Left lung (tissue), 10 donors: ENCODE data around the gene EIF6. TPM values are rescaled to one million over a fixed set of nuclear protein-coding genes. Genes with fewer than 3 reads are reported as not detected.

Experiments
- ATAC-seq: fragments of 200-7000 bp; cut with Tn5 transposase; one replicate; pipeline ENCODE4 v1.9.1; 2020; ENCODE audit warnings: moderate library complexity
- DNase-seq, 4 donors: peaks; one replicate each; pipeline ENCODE4 v3.0.0-alpha.2; 2013 to 2020
- H3K27ac ChIP-seq, 2 donors: fragments of 200-600 bp; sonication (generic) in 1 of 2; one replicate each; pipeline versions ENCODE4 v1.5.0 to v1.8.0; 2020 to 2021
- H3K27me3 ChIP-seq, 2 donors: fragments of 200-600 bp; sonication (generic) in 1 of 2; one replicate each; pipeline versions ENCODE4 v1.5.0 to v1.8.0; 2020 to 2021
- H3K36me3 ChIP-seq, 2 donors: fragments of 200-600 bp; sonication (generic) in 1 of 2; one replicate each; pipeline versions ENCODE4 v1.5.0 to v1.8.0; 2020 to 2021
- H3K4me1 ChIP-seq, 2 donors: fragments of 200-600 bp; one replicate each; pipeline ENCODE4 v1.8.0; 2021
- H3K4me3 ChIP-seq, 2 donors: fragments of 200-600 bp; sonication (generic) in 1 of 2; one replicate each; pipeline versions ENCODE4 v1.5.0 to v1.8.0; 2020 to 2021; ENCODE audit warnings: mild to moderate bottlenecking in 1 of 2
- H3K9me3 ChIP-seq, 2 donors: fragments of 200-600 bp; sonication (generic) in 1 of 2; one replicate each; pipeline versions ENCODE4 v1.5.0 to v1.8.0; 2020 to 2021
- CTCF ChIP-seq, 2 donors: fragments of 200-600 bp; sonication (generic) in 1 of 2; IDR thresholded peaks; one replicate each; pipeline versions ENCODE4 v1.5.0 to v1.8.0; 2021; ENCODE audit warnings: antibody characterized with exemption in 2 of 2
- intact Hi-C, 2 donors: fragments of 100-400 bp; cut with DNase I; formaldehyde crosslinking; loops; one replicate each; pipeline versions ENCODE4 v1.11.2 to v1.14.2; 2022
- polyA plus RNA-seq, 6 donors: library from polyadenylated mRNA; unstranded; fragments of 120-200 nt; gene quantifications; one replicate each; pipeline ENCODE4 v1.2.1, GENCODE V29; 2013; ENCODE audit not compliant: insufficient read length in 6 of 6
- total RNA-seq, 2 donors: library from RNA; stranded (reverse); fragmentation: NEBNext Ultra II Directional; extraction: Animal tissue kit (Norgen Biotek cat#: 25700); gene quantifications; one replicate each; pipeline ENCODE4 v1.2.1, GENCODE V29; 2021
- donor health status: DM: no; HTN: yes; CAD: no.
- donor health status: DM: no; HTN: no; CAD: no.

EIF6 gene
- total and polyA plus RNA-seq, 8 donors: 95.6 to 111 (median 107) TPM

- ATAC-seq (no peak), DNase-seq (no peak)
- TF ChIP-seq CTCF (IDR thresholded peaks at IDR 0.05): no peak
- no peak overlapping the region for H3K4me3 ChIP-seq
- H3K4me1 ChIP-seq: peaks cover 0 to 4% of the 10 kb centered on the region in 2 donors
- H3K27ac ChIP-seq: no peak overlapping the region
- no peaks in the 10 kb centered on the region for H3K9me3 ChIP-seq
- intact Hi-C loops: no loop called here
- peaks cover 0 to 12% of the 10 kb centered on the region in 2 donors for H3K36me3 ChIP-seq
- H3K27me3 ChIP-seq: no peaks in the 10 kb centered on the region
These were observed 43.7 kb downstream of the EIF6 start for GRCh38 chr20:35240811-35241293.

GRCh38 chr20:35240083-35240810 is 44.3 kb downstream of the EIF6 start:
- Histone ChIP-seq H3K4me1 (peaks cover 0 to 4% of the 10 kb centered on the region in 2 donors), H3K4me3 (no peak overlapping the region), H3K27me3 (no peaks in the 10 kb centered on the region), H3K9me3 (no peaks in the 10 kb centered on the region), H3K27ac (no peak overlapping the region), H3K36me3 (peaks cover 0 to 18% of the 10 kb centered on the region in 2 donors)
- no peak for DNase-seq
- intact Hi-C loops: no loop called here
- ATAC-seq: no peak
- TF ChIP-seq CTCF (IDR thresholded peaks at IDR 0.05): no peak

GRCh38 chr20:35238735-35239134 is 45.8 kb downstream of the EIF6 start:
- ATAC-seq (no peak), DNase-seq (no peak)
- H3K9me3 ChIP-seq: no peaks in the 10 kb centered on the region
- H3K36me3 ChIP-seq: peaks cover 0 to 18% of the 10 kb centered on the region in 2 donors
- peaks cover 0 to 4% of the 10 kb centered on the region in 2 donors for H3K4me1 ChIP-seq
- H3K27me3 ChIP-seq: no peaks in the 10 kb centered on the region
- peak overlapping the region in 1 of 2 donors; percentile 37 for H3K27ac ChIP-seq
- TF ChIP-seq CTCF (IDR thresholded peaks at IDR 0.05): no peak
- H3K4me3 ChIP-seq: no peak overlapping the region
- intact Hi-C loops: no loop called here

GRCh38 chr20:35238170-35238569 is 46.4 kb downstream of the EIF6 start:
- H3K27me3 ChIP-seq: no peaks in the 10 kb centered on the region
- H3K4me1 ChIP-seq: peaks cover 0 to 4% of the 10 kb centered on the region in 2 donors
- no peak overlapping the region for H3K4me3 ChIP-seq
- DNase-seq (no peak), ATAC-seq (no peak)
- H3K36me3 ChIP-seq: peaks cover 0 to 18% of the 10 kb centered on the region in 2 donors
- peak overlapping the region in 1 of 2 donors; percentile 37 for H3K27ac ChIP-seq
- intact Hi-C loops: no loop called here
- H3K9me3 ChIP-seq: no peaks in the 10 kb centered on the region
- no peak for TF ChIP-seq CTCF (IDR thresholded peaks at IDR 0.05)

GRCh38 chr20:35237486-35237885 is 47.1 kb downstream of the EIF6 start:
- ATAC-seq (no peak), DNase-seq (no peak)
- H3K4me3 ChIP-seq: no peak overlapping the region
- peaks cover 0 to 4% of the 10 kb centered on the region in 2 donors for H3K4me1 ChIP-seq
- intact Hi-C loops: no loop called here
- H3K27ac ChIP-seq: no peak overlapping the region
- H3K27me3 ChIP-seq: no peaks in the 10 kb centered on the region
- peaks cover 0 to 18% of the 10 kb centered on the region in 2 donors for H3K36me3 ChIP-seq
- H3K9me3 ChIP-seq: no peaks in the 10 kb centered on the region
- TF ChIP-seq CTCF (IDR thresholded peaks at IDR 0.05): no peak
